HG03064 (cell line): Measurements from ENCODE around the gene OXT.
"Not testable (repeated sequence)": the region's sequence is repeated elsewhere in the genome, so short reads cannot be mapped to it uniquely, and the experiment has no call there.

Source experiments
- ATAC-seq: cut with Tn5 transposase; IDR thresholded peaks from one replicate; pipeline ENCODE4 v1.9.1; 2021; ENCODE audit warnings: low read depth; ENCODE audit not compliant: unreplicated experiment

The OXT gene

GRCh38 chr20:3071610-3072529, at the start of gene OXT:
OXT (plus strand) TSS chr20:3071620; CDS start chr20:3071656, 36 bp downstream.
- no peak for ATAC-seq

GRCh38 chr20:3021777-3022176, 49.6 kb upstream of the OXT start:
- no peak for ATAC-seq

GRCh38 chr20:3022559-3023490, 48.6 kb upstream of the OXT start:
- not testable (repeated sequence) for ATAC-seq

- ATAC-seq: no peak
Observed at GRCh38 chr20:3027987-3028386, 43.4 kb upstream of the OXT start.

- ATAC-seq: no peak
Observed at GRCh38 chr20:3031524-3032147, 39.8 kb upstream of the OXT start.

GRCh38 chr20:3032624-3033023, 38.8 kb upstream of the OXT start:
- ATAC-seq: no peak

- no peak for ATAC-seq
Observed at GRCh38 chr20:3037654-3038053, 33.8 kb upstream of the OXT start.

- no peak for ATAC-seq
Observed at GRCh38 chr20:3038454-3038853, 33.0 kb upstream of the OXT start.

- no peak for ATAC-seq
Observed at GRCh38 chr20:3039426-3039825, 32.0 kb upstream of the OXT start.

GRCh38 chr20:3040086-3040485, 31.3 kb upstream of the OXT start:
- ATAC-seq: no peak

- ATAC-seq: no peak
Observed at GRCh38 chr20:3041854-3042409, 29.5 kb upstream of the OXT start.

GRCh38 chr20:3042625-3043024, 28.8 kb upstream of the OXT start:
- no peak for ATAC-seq

GRCh38 chr20:3043322-3043721, 28.1 kb upstream of the OXT start, which contains the start of gene GNRH2:
GNRH2 (plus strand) TSS chr20:3043622; CDS start chr20:3044415, 793 bp downstream.
- ATAC-seq: no peak

GRCh38 chr20:3044336-3044965, 27.0 kb upstream of the OXT start:
- no peak for ATAC-seq

GRCh38 chr20:3045042-3045815, 26.2 kb upstream of the OXT start:
- ATAC-seq: peak; percentile 25

- peak; percentile 83 for ATAC-seq
Observed at GRCh38 chr20:3045816-3046676, 25.4 kb upstream of the OXT start, which contains the start of gene MRPS26. MRPS26 (plus strand) TSS chr20:3046052; CDS start chr20:3046069, 17 bp downstream.

- no peak for ATAC-seq
Observed at GRCh38 chr20:3046677-3047462, 24.6 kb upstream of the OXT start.
